ENCODE measurements around the gene ARHGAP45.
A peak's percentile ranks its signal among the peaks of the same experiment; 100 is the strongest.

ARHGAP45 gene

DNA sequence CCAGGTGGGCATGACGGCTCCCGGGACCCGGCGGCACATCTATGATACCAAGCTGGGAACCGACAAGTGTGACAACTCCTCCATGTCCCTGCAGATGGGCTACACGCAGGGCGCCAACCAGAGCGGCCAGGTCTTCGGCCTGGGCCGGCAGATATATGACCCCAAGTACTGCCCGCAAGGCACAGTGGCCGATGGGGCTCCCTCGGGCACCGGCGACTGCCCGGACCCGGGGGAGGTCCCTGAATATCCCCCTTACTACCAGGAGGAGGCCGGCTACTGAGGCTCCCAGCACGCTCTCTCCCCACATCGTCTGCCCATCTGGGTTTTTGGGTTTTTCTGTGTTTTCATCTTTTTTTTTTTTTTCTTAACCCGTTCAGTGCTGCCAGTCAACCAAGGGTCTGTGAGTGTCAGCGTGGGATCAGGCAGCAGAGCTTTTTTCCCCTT lies 29.3 kb upstream of the ARHGAP45 start:
- DNase-seq (ENCODE audit: low read depth in 4 of 4, low spot score in 1 of 4): no peak

- no peak for DNase-seq (ENCODE audit: low read depth in 4 of 4, low spot score in 1 of 4)
Observed at GRCh38 chr19:1038978-1039645, 27.9 kb upstream of the ARHGAP45 start.

DNA sequence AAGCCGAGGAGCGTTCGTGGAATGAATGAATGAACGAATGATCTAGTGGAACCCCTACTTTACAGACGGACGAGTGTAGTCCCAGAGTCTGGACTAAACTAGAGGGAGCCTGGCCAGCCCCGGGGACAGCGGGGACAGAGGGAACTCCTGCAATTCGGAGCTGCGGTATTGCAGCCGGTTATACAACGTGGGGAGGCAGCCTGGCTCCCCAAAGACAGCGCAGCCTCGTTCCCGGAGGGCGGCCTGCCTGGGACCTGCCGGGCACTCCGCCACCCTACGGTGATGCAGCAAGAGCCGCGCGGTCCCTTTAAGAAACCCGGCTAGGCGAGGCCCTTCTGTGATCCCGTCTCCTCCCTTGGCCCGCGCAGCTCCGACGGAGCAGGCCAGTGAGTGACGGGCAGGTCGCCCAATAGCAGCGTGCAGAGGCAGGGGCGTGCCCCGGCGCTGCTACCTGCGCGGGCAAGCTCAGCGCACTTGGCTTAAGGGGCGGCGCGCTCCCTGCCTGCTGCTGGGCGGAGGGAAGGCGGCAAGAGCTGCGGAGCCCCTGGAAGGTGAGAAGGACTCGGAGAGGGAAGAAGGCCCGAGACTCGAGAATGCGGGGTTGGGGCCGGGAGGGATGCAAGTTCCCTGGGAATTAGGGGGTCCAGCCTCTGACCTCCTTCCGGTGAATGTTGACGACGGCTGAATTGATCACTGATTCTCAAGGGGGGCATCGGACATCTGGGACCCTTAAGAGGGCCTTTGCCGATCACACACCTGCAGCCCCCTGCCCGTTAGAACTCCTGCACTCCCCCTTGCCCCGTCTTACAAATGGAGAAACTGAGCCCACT lies 27.1 kb upstream of the ARHGAP45 start, which contains the start of gene ABCA7:
Gene ABCA7 (plus strand): TSS at position 462 of the 830 bp plus-strand sequence. CDS start 1,255 bp downstream, outside the sequence.
- DNase-seq (ENCODE audit: low read depth in 4 of 4, low spot score in 1 of 4): peak; percentile 95 to 100 (median 99)

GRCh38 chr19:1040476-1041271 lies 26.3 kb upstream of the ARHGAP45 start:
- peak in 3 of 4 experiments; percentile 77 to 86 (median 84) for DNase-seq (ENCODE audit: low read depth in 4 of 4, low spot score in 1 of 4)

DNA sequence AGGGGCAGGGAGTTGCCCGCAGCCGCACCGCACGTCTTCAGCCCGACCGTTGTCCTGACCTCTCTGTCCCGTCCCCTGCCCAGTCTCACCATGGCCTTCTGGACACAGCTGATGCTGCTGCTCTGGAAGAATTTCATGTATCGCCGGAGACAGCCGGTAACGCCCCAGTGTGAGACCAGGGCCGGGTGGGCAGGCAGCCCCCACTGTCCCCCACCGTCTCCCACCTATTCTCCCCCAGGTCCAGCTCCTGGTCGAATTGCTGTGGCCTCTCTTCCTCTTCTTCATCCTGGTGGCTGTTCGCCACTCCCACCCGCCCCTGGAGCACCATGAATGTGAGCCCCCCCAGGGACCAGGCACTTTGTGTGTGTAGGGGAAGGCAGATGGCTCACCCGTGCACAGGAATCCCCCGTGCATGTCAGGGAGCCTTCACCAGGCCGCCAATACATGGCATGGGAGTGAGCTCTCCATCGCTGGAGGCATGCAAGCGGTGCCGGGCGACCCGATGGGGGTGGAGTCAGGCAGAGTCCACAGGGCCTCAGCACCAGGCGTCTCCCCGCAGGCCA lies 25.6 kb upstream of the ARHGAP45 start:
- no peak for DNase-seq (ENCODE audit: low read depth in 4 of 4, low spot score in 1 of 4)

- DNase-seq (ENCODE audit: low read depth in 4 of 4, low spot score in 1 of 4): no peak
Observed at GRCh38 chr19:1041835-1042685, 24.9 kb upstream of the ARHGAP45 start.

- no peak for DNase-seq (ENCODE audit: low read depth in 4 of 4, low spot score in 1 of 4)
Observed at GRCh38 chr19:1042689-1043511, 24.1 kb upstream of the ARHGAP45 start.

GRCh38 chr19:1045247-1045603 lies 21.7 kb upstream of the ARHGAP45 start:
- DNase-seq (ENCODE audit: low read depth in 4 of 4, low spot score in 1 of 4): peak in 1 of 4 experiments; percentile 69

GRCh38 chr19:1046117-1046626 lies 20.8 kb upstream of the ARHGAP45 start:
- no peak for DNase-seq (ENCODE audit: low read depth in 4 of 4, low spot score in 1 of 4)

- no peak for DNase-seq (ENCODE audit: low read depth in 4 of 4, low spot score in 1 of 4)
Observed at GRCh38 chr19:1046836-1047695, 19.9 kb upstream of the ARHGAP45 start.

GRCh38 chr19:1047696-1048147 lies 19.2 kb upstream of the ARHGAP45 start:
- no peak for DNase-seq (ENCODE audit: low read depth in 4 of 4, low spot score in 1 of 4)

DNA sequence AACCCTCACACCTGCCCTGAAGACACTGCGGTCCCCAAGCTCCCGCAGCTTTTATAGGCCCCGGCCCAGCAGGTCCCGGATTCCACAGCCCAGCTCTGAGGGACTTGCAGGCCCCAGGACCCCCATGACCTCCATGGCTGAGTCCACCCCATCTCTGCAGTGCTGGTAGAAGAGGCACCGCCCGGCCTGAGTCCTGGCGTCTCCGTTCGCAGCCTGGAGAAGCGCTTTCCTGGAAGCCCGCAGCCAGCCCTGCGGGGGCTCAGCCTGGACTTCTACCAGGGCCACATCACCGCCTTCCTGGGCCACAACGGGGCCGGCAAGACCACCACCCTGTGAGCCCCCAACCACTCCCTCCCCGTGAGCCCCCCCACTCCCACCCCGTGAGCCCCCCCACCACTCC lies 17.9 kb upstream of the ARHGAP45 start:
- no peak for DNase-seq (ENCODE audit: low read depth in 4 of 4, low spot score in 1 of 4)

GRCh38 chr19:1049800-1050199 lies 17.2 kb upstream of the ARHGAP45 start:
- no peak for DNase-seq (ENCODE audit: low read depth in 4 of 4, low spot score in 1 of 4)

DNA sequence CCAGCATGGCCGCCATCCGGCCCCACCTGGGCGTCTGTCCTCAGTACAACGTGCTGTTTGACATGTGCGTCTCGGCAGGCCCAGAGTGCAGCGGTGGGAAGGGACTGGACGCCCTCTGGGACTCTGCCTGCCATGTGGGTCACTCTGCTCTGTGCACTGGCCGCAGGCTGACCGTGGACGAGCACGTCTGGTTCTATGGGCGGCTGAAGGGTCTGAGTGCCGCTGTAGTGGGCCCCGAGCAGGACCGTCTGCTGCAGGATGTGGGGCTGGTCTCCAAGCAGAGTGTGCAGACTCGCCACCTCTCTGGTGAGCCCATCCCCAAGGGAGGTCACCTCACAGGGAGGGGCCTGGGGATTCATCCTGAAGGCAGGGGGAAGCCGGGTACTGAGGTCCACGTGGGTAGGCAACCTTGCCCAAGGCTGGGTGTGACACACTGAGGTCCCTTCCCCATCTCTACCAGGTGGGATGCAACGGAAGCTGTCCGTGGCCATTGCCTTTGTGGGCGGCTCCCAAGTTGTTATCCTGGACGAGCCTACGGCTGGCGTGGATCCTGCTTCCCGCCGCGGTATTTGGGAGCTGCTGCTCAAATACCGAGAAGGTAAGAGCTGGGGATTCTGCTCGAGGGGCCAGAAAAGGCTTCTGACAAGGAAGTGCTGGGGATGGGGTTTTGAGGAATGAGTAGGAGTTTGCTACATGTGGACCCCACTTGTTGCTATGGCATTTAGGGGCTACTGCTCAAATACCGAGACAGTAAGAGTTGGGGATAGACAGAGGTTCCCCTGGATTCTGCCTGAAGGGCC lies 15.8 kb upstream of the ARHGAP45 start:
- no peak for DNase-seq (ENCODE audit: low read depth in 4 of 4, low spot score in 1 of 4)

- no peak for DNase-seq (ENCODE audit: low read depth in 4 of 4, low spot score in 1 of 4)
Observed at GRCh38 chr19:1051791-1052190, 15.2 kb upstream of the ARHGAP45 start.

DNA sequence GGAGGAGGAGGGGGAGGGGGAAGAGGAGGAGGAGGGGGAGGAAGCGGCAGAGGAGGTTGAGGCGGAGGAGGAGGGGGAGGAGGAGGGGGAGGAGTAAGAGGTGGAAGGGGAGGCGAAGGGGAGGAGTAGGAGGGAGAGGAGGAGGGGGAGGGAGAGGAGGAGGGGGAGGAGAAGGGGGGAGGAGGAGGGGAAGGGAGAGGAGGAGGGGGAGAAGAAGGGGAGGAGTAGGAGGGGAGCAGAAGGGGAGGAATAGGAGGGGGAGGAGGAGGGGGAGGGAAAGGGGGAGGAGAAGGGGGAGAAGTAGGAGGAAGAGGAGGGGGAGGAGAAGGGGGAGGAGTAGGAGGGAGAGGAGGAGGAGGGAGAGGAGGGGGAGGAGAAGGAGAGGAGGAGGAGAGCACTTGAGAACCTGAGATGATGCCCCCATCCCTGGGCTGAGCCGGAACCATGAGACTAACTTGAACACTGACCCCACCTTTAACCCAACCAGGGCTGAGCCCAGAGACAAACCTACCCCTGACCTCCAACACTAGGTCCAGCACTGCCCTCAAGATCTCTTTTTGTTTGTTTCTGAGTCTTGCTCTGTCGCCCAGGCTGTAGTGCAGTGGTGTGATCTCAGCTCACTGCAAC lies 14.5 kb upstream of the ARHGAP45 start:
- no peak for DNase-seq (ENCODE audit: low read depth in 4 of 4, low spot score in 1 of 4)
